IPS DF 6.9 (cell line): ENCODE results near the gene TMEM232.
"Not testable (repeated sequence)": the region's sequence is repeated elsewhere in the genome, so short reads cannot be mapped to it uniquely, and the experiment has no call there.

Experiments used
- DNase-seq: peaks from one replicate; pipeline ENCODE4 v3.0.0-alpha.2; 2013; ENCODE audit warnings: low read depth, low spot score
- H3K27ac ChIP-seq: one replicate; pipeline ENCODE4 v1.5.1; 2013; ENCODE audit warnings: low read length, control low read depth
- H3K27me3 ChIP-seq: 2 replicates; pipeline ENCODE4 v1.6.1; 2013; ENCODE audit warnings: mild to moderate bottlenecking, low read length; ENCODE audit not compliant: control insufficient read depth, insufficient read depth
- H3K36me3 ChIP-seq: 2 replicates; pipeline ENCODE4 v1.6.1; 2013; ENCODE audit warnings: low read length; ENCODE audit not compliant: control insufficient read depth, insufficient read depth
- H3K4me1 ChIP-seq: 2 replicates; pipeline ENCODE4 v1.6.1; 2013; ENCODE audit warnings: low read length; ENCODE audit not compliant: control insufficient read depth, insufficient read depth
- H3K4me3 ChIP-seq: 2 replicates; pipeline ENCODE4 v1.5.1; 2013; ENCODE audit warnings: mild to moderate bottlenecking, low read length
- H3K9me3 ChIP-seq: 2 replicates; pipeline ENCODE4 v1.6.1; 2013; ENCODE audit warnings: low read length, inconsistent platforms; ENCODE audit not compliant: control insufficient read depth, insufficient read depth
- WGBS: extraction: QIAGEN DNeasy Blood & Tissue Kit; methylation state at CpG from one replicate; pipeline ENCODE4 v1.1.7; 2013; ENCODE audit warnings: mixed read lengths, missing lambda C conversion rate; ENCODE audit not compliant: insufficient read length, insufficient coverage; 5-methylcytosine and 5-hydroxymethylcytosine counted together

TMEM232 gene

DNA sequence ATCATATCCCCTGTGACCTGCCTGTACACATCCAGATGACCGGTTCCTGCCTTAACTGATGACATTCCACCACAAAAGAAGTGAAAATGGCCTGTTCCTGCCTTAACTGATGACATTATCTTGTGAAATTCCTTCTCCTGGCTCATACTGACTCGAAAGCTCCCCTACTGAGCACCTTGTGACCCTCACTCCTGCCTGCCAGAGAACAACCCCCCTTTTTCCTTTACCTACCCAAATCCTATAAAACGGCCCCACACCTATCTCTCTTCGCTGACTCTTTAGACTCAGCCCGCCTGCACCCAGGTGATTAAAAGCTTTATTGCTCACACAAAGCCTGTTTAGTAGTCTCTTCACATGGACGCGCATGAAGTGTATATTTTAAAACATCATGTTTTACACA is 191.3 kb downstream of the TMEM232 start:
- not testable (repeated sequence) for H3K4me3 ChIP-seq, H3K36me3 ChIP-seq, DNase-seq, H3K9me3 ChIP-seq, H3K4me1 ChIP-seq, H3K27me3 ChIP-seq, H3K27ac ChIP-seq
- no CpG with 5 or more reads among the region's 7 CpGs for WGBS

DNA sequence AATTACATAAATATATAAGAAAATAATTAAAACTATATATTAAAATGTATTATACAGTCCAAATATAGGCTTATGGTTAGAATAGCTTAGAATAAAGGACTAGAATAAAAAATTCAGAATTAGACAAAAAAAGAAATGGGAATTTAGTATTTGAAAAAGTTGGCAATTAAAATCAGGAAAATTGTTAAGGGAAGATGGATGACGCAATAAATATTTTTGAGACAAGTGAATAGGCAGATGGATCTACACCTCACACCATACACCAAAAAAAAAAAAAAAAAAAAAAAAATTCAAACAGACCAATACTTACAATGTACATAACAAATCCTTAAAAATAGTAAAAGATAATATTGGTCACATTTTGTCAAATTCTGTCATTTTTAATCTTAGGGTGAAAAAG is 200.7 kb downstream of the TMEM232 start:
- H3K27ac ChIP-seq = no peak overlapping the region
- WGBS = 100% methylated on average over 1 of the region's 1 CpG
- no peak overlapping the region for H3K4me3 ChIP-seq
- H3K36me3 ChIP-seq = no peaks in the 10 kb centered on the region
- DNase-seq = no peak
- no peaks in the 10 kb centered on the region for H3K27me3 ChIP-seq
- H3K9me3 ChIP-seq = no peaks in the 10 kb centered on the region
- H3K4me1 ChIP-seq = no peaks in the 10 kb centered on the region

DNA sequence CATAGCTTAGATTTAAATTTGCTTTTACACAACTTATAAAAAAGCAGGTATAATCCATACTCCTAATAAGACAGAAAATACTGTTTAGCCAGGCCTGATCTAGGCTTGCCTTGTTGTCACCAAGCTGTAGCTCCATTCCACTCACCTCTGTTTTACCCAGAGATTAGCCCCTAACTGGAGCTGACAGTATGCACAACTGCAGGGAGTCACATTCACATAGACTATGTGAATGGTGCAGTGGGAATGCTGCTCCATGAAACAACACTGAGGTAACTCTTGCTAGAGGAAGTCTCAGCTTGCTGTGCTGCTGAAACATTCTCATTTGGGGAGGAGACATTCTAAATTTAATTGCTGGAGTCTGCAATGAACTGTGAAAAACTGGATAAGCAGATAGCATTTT is 209.1 kb downstream of the TMEM232 start:
- Histone ChIP-seq H3K9me3 (no peaks in the 10 kb centered on the region), H3K4me1 (no peaks in the 10 kb centered on the region), H3K36me3 (no peaks in the 10 kb centered on the region), H3K4me3 (no peak overlapping the region), H3K27ac (no peak overlapping the region), H3K27me3 (no peaks in the 10 kb centered on the region)
- no peak for DNase-seq

DNA sequence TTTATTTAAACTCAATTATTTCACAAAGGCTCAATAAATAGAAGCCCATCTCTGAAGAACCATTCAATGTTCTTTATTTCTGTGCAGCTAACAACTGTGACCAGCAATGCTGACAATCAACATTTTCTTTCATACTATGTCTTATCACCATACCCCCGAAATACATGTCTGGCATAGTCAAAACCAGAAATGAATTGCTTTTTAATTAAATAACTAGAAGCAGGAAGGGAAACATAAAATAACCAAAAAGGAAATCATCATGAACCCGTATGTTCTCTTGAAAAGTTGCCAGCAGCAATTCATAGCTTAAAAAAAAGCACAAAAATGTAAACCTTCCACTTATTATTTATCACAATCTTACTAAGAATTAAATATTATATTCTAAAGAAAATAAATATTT is 212.4 kb downstream of the TMEM232 start:
- no peaks in the 10 kb centered on the region for H3K9me3 ChIP-seq
- H3K4me1 ChIP-seq = no peaks in the 10 kb centered on the region
- H3K36me3 ChIP-seq = no peaks in the 10 kb centered on the region; the same call in 1 of the 2 replicates
- no peaks in the 10 kb centered on the region for H3K27me3 ChIP-seq
- H3K4me3 ChIP-seq = no peak overlapping the region
- DNase-seq = no peak
- WGBS = no CpG with 5 or more reads among the region's 2 CpGs
- H3K27ac ChIP-seq = no peak overlapping the region

GRCh38 chr5:110512266-110512665 is 214.2 kb downstream of the TMEM232 start:
- H3K27ac ChIP-seq = no peak overlapping the region
- H3K36me3 ChIP-seq = no peaks in the 10 kb centered on the region; the same call in 1 of the 2 replicates
- no peak for DNase-seq
- WGBS = no CpG with 5 or more reads among the region's 4 CpGs
- H3K27me3 ChIP-seq = no peaks in the 10 kb centered on the region
- no peaks in the 10 kb centered on the region for H3K4me1 ChIP-seq
- no peak overlapping the region for H3K4me3 ChIP-seq
- H3K9me3 ChIP-seq = no peaks in the 10 kb centered on the region

DNA sequence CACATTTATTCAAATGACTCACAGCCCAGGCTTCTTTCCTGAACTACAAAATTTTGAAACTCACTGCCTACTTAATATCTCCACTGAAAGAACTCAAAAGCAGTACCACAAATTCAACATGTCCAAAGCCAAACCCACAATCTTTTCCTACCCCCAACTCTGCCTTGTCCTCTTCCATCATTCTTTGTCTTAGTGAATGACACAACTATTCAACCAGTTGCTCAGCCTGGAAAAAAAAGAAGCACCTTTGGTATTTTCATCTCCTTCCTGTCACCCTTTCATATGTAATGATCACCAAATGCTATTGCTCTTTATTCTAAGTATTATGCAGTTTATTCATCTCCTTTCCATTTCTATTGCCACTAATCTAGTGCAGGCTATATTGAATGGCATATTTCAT is 216.3 kb downstream of the TMEM232 start:
- Histone ChIP-seq H3K9me3 (no peaks in the 10 kb centered on the region), H3K27ac (no peak overlapping the region), H3K4me1 (no peaks in the 10 kb centered on the region), H3K27me3 (no peaks in the 10 kb centered on the region), H3K36me3 (no peaks in the 10 kb centered on the region; the same call in 1 of the 2 replicates), H3K4me3 (no peak overlapping the region)
- no peak for DNase-seq

DNA sequence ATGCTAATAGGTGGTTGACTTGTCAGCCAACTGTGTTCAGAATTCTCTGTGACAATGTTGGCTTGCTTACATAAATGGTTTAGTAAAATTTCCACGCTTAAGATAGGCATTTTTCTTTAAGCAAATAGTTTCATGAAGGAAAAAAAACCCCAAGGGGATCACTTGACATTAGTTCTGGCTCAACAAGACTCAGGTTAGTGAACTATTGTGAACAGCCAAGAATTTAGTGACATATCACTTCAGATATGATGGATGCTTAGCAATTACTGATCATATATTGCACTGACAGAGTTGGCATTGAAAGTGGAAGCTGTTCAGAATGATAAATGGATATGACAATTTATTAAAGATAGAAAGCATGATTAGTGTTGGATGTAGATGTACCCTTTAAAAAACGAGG is 218.5 kb downstream of the TMEM232 start:
- Histone ChIP-seq H3K4me3 (no peak overlapping the region), H3K27me3 (no peaks in the 10 kb centered on the region), H3K9me3 (no peaks in the 10 kb centered on the region), H3K27ac (no peak overlapping the region), H3K4me1 (no peaks in the 10 kb centered on the region), H3K36me3 (no peaks in the 10 kb centered on the region; the same call in 1 of the 2 replicates)
- no peak for DNase-seq
- WGBS = no CpG with 5 or more reads among the region's 2 CpGs

DNA sequence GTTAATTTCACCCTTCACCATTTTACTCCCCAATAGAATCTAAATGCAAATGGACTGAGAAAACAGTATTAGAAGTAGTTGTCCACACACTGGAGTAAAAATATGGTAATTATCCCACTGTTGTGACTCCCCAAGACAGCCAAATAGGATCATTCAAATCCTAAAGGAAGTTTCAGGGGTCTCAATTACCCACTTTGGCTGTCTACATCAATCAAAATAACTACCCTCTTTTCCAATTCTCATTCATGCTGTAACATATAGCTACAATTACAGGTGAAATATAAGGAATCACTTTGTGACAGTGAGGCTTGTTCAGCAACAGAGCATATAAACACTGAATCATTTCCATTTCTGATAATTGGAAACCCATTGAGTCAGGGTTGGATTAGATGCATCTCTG is 220.1 kb downstream of the TMEM232 start:
- Histone ChIP-seq H3K27ac (no peak overlapping the region), H3K4me3 (no peak overlapping the region), H3K27me3 (no peaks in the 10 kb centered on the region), H3K4me1 (no peaks in the 10 kb centered on the region), H3K9me3 (no peaks in the 10 kb centered on the region), H3K36me3 (no peaks in the 10 kb centered on the region; the same call in 1 of the 2 replicates)
- no peak for DNase-seq

GRCh38 chr5:110496276-110496675 is 230.2 kb downstream of the TMEM232 start:
- no peak for DNase-seq
- H3K27ac ChIP-seq = no peak overlapping the region
- H3K4me1 ChIP-seq = no peaks in the 10 kb centered on the region
- H3K9me3 ChIP-seq = no peaks in the 10 kb centered on the region
- no peaks in the 10 kb centered on the region for H3K36me3 ChIP-seq
- no peaks in the 10 kb centered on the region for H3K27me3 ChIP-seq
- H3K4me3 ChIP-seq = no peak overlapping the region
- WGBS = no CpG with 5 or more reads among the region's 4 CpGs

DNA sequence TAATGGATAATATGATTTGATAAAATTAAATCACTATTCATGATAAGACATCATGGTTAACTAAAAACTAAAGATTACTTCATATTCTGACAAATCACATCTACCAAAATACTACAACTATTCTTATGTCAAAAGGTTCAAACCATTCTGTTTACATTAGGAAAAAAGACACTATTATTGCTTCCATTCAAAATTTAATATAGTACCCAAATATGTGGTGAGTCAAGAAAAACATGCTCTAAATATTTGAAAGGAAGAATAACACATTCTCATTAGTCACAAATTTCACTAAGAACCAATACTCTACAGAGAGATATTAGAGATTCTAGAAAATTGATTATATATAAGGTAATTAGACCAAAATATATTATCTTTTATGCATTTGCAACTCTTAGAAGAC is 234.0 kb downstream of the TMEM232 start:
- H3K4me3 ChIP-seq = no peak overlapping the region
- DNase-seq = no peak
- no peak overlapping the region for H3K27ac ChIP-seq

DNA sequence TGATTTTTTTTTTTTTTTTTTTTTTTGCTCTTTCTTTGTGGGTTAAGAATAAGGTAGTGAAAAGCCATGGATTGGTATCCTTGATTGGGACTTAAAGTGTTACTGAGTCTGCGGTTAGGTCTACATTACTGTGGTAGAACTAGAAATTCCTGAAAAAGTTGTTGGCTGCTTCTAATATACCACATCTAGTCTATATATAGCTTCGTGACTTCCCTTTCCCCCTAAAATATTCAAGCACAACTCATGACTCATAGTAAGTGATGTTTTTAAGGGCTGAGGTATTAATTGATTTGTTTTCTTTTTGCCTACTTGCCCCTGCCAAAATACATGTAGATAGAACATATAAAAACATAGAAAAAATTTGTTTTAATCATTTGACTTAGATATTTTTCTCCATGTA is 247.6 kb downstream of the TMEM232 start:
- Histone ChIP-seq H3K9me3 (no peaks in the 10 kb centered on the region), H3K27me3 (no peaks in the 10 kb centered on the region), H3K27ac (no peak overlapping the region), H3K4me1 (no peaks in the 10 kb centered on the region), H3K36me3 (no peaks in the 10 kb centered on the region), H3K4me3 (no peak overlapping the region)
- WGBS = no CpG with 5 or more reads among the region's 2 CpGs
- no peak for DNase-seq

More for the DNA sequence above, 234.0 kb downstream of the TMEM232 start:
- H3K9me3 ChIP-seq = no peaks in the 10 kb centered on the region
- no peaks in the 10 kb centered on the region for H3K36me3 ChIP-seq
- no peaks in the 10 kb centered on the region for H3K4me1 ChIP-seq
- H3K27me3 ChIP-seq = no peaks in the 10 kb centered on the region
